Measurements from ENCODE around the gene TTI1.
A peak's percentile ranks its signal among the peaks of the same experiment; 100 is the strongest.

TTI1 gene

DNA sequence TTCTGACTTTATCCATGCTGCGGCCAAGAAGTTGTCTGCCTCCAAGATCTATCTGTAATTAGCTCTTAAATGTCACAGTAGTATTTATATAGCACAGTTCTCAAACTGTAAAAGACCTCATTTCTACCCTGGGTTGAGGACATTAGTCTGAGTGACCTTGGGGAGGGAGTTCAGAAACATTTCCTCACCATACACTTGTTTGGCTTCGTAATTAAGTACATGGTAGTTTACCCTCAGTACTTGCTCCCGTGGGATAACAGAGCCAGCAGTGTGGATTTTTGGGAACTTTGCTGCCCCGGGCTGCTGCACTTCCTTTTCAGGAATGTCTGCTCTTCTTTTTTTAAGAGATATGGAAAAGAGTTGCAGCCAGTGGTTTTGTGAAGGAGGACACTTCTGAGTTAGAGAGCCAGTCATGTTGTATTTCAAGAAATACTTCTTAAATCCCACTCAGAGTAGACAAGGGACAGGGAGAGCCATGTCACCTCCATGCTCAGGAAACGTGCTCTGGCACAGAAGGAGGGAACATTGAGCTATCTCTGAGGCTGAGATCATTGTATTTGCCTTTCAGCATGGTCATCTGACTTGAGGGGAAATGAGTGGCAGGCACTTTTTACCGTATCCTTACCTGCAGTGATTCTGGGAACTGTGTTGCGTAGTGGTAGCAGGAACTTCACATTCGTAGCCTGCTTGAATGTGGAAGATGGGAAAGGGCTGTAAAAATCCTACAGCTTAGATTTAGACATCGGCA is 33.9 kb upstream of the TTI1 start:
- DNase-seq: no peak
- H3K27me3 ChIP-seq (replicated peaks): no peaks in the 10 kb centered on the region
- TF ChIP-seq, protein P1, sequence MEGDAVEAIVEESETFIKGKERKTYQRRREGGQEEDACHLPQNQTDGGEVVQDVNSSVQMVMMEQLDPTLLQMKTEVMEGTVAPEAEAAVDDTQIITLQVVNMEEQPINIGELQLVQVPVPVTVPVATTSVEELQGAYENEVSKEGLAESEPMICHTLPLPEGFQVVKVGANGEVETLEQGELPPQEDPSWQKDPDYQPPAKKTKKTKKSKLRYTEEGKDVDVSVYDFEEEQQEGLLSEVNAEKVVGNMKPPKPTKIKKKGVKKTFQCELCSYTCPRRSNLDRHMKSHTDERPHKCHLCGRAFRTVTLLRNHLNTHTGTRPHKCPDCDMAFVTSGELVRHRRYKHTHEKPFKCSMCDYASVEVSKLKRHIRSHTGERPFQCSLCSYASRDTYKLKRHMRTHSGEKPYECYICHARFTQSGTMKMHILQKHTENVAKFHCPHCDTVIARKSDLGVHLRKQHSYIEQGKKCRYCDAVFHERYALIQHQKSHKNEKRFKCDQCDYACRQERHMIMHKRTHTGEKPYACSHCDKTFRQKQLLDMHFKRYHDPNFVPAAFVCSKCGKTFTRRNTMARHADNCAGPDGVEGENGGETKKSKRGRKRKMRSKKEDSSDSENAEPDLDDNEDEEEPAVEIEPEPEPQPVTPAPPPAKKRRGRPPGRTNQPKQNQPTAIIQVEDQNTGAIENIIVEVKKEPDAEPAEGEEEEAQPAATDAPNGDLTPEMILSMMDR (IDR thresholded peaks at IDR 0.05; ENCODE audit: low read depth, low read length, missing control alignments): no peak
- H3K36me3 ChIP-seq (replicated peaks): peaks cover 54% of the 10 kb centered on the region
- H3K27ac ChIP-seq: no peak overlapping the region
- no peak overlapping the region for H3K4me3 ChIP-seq (ENCODE audit: low read depth, low read length)
- in situ Hi-C loops (cut with HindIII; ENCODE audit: low pct_ligation_motif_present, low sequenced_read_pairs): no loop called here

DNA sequence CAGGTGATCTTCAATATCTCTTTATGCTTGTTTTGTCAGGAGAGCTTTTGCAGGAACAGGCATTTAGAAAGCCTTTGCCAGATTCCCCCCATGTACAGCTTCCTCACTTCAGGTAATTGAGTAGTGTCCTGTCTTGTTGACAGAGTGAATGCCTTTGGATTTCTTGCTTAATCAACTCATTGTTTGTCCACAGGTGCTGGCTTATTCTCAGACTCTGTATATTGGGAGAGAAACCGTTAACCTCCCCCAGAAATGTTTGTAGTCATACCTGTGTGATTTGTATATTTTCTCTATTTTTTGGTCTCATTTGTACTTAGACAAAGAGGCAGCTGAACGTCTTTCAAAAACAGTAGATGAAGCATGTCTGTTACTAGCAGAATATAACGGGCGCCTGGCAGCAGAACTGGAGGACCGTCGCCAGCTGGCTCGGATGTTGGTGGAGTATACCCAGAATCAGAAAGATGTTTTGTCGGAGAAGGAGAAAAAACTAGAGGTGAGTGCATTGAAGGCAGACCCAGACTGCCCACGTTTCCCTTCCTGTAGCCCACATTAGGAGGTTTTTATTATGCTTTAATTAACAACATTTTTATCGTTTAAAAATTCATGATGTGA is 32.6 kb upstream of the TTI1 start:
- H3K4me3 ChIP-seq (ENCODE audit: low read depth, low read length): no peak overlapping the region
- H3K36me3 ChIP-seq (replicated peaks): peaks cover 47% of the 10 kb centered on the region
- H3K27me3 ChIP-seq (replicated peaks): no peaks in the 10 kb centered on the region
- TF ChIP-seq, protein P1 (IDR thresholded peaks at IDR 0.05; ENCODE audit: low read depth, low read length, missing control alignments): no peak
- H3K27ac ChIP-seq: no peak overlapping the region
- in situ Hi-C loops (cut with HindIII; ENCODE audit: low pct_ligation_motif_present, low sequenced_read_pairs): no loop called here
- DNase-seq: no peak

DNA sequence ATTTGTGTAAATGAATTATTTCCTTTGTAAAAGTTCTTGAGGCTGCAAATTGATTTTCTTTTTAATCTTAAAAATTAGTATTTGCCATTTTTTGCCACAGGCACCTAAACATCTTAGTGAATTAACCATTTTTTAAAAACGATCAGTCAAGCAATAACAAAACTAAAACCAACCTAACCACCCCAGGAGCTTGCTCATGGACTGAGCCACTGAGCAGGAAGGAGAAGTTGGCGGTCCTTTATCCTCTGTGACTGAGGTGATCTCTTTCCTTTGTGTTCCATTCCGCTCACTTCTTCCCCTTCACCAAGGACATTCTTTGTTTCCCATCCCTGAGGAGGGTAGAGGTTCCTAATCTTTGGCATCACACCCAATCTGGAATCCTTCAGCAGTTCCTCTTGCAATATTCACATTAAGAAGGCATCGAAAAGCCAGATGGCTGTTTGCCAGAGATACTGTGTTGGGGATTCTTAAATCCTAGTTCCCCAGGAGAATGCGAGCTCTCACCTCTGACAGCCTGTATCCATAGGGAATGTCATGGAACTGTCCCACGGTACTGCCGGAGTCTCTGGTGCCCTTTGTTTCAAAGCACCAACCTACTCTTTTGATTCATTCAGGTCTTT is 30.8 kb upstream of the TTI1 start:
- Histone ChIP-seq H3K27me3 (replicated peaks) (no peaks in the 10 kb centered on the region), H3K36me3 (replicated peaks) (peaks cover 38% of the 10 kb centered on the region), H3K27ac (no peak overlapping the region), H3K4me3 (ENCODE audit: low read depth, low read length) (no peak overlapping the region)
- in situ Hi-C loops (cut with HindIII; ENCODE audit: low pct_ligation_motif_present, low sequenced_read_pairs): no loop called here
- DNase-seq: no peak
- TF ChIP-seq, protein P1 (IDR thresholded peaks at IDR 0.05; ENCODE audit: low read depth, low read length, missing control alignments): no peak

DNA sequence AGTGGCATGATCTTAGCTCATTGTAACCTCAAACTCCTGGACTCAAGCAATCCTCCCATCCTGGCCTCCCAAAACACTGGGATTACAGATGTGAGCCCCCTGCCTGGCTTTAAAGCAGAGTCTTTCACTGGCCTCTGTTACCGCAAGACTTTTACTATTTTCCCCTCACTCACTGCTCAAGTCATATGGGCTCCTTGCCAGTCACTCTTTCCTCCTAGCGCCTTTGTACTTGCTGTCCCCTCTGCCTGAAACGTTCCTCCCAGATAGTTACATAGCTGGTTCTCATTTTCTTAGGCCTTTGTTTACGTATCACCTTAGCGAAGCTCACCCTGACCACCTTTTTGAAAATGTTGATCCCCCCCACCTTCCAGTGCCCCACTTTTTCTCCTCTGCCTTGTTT is 29.6 kb upstream of the TTI1 start:
- in situ Hi-C loops (cut with HindIII; ENCODE audit: low pct_ligation_motif_present, low sequenced_read_pairs): no loop called here
- TF ChIP-seq, protein P1 (IDR thresholded peaks at IDR 0.05; ENCODE audit: low read depth, low read length, missing control alignments): no peak
- peaks cover 45% of the 10 kb centered on the region for H3K36me3 ChIP-seq (replicated peaks)

DNA sequence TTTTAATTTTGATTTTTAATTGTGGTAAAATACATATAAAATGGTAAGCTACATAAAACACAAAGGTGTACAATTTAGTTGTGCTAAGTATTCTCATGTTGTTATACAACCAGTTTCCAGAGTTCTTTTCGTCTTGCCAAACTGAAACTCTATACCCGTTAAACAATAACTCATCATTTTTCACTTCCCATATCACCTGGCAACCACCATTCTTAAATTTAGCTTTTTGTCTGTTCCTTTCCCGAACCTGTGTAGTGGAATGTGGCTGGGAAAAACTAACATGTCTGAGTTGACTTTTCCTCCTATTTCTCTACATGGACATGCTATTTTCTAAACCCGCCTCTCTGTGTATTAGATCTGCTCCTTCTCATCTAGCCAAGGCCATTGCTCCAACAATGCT is 27.9 kb upstream of the TTI1 start:
- no peaks in the 10 kb centered on the region for H3K27me3 ChIP-seq (replicated peaks)
- no peak for DNase-seq
- peaks cover 33% of the 10 kb centered on the region for H3K36me3 ChIP-seq (replicated peaks)
- TF ChIP-seq, protein P1 (IDR thresholded peaks at IDR 0.05; ENCODE audit: low read depth, low read length, missing control alignments): no peak
- in situ Hi-C loops (cut with HindIII; ENCODE audit: low pct_ligation_motif_present, low sequenced_read_pairs): no loop called here
- peak overlapping the region; percentile 39 for H3K27ac ChIP-seq
- no peak overlapping the region for H3K4me3 ChIP-seq (ENCODE audit: low read depth, low read length)

More for the DNA sequence above, 29.6 kb upstream of the TTI1 start:
- no peak for DNase-seq
- no peak overlapping the region for H3K4me3 ChIP-seq (ENCODE audit: low read depth, low read length)
- H3K27me3 ChIP-seq (replicated peaks): no peaks in the 10 kb centered on the region
- no peak overlapping the region for H3K27ac ChIP-seq
